Measurements from ENCODE around the gene FMNL2.

Gene FMNL2

DNA sequence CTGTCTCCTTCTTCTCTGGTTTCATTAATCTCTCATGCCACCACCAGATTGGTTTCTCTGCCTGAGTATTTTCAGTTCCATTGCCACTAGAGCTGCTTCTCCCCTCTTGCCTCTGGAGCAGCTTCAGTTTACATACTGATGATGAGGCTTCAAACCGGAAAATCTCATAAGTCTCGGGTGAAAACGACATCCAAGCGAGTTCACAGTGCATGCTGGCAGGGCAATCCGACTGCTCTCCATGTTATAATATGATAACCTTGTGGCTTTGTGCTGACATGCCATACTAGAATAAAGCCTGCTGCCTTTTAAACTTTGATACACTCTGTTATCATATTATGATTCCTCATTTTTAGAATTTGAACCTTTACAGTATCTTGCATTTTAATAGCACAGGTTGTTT lies 228.8 kb downstream of the FMNL2 start:
- peaks cover 0 to 6% of the 10 kb centered on the region in 2 experiments; a peak in 1 of 3 replicates for H3K36me3 ChIP-seq (ENCODE audit: control insufficient read depth in 2 of 2, insufficient read depth in 1 of 2, low read length in 2 of 2)
- CTCF ChIA-PET = interaction anchor here (0.5 to 1.2 kb wide), 2 partner anchors 16 to 117 kb away, joined by 3 read pairs; no protein-coding TSS in a partner anchor
- no peaks in the 10 kb centered on the region for H3K9me3 ChIP-seq (ENCODE audit: control insufficient read depth, insufficient read depth, low read depth, low read length)
- POLR2A ChIA-PET = no interaction called here
- 0 out of 2 replicates have a peak, but pooled peaks cover 5% of the 10 kb centered on the region for H3K4me1 ChIP-seq (ENCODE audit: control insufficient read depth, insufficient read depth, low read length)
- TF ChIP-seq ZNF530 (tag by site-specific recombination; IDR thresholded peaks at IDR 0.05; ENCODE audit: low read depth) = no peak
- TF ChIP-seq ZNF214 (tag by site-specific recombination; IDR thresholded peaks at IDR 0.05; ENCODE audit: borderline replicate concordance) = no peak
- TF ChIP-seq, protein P1, sequence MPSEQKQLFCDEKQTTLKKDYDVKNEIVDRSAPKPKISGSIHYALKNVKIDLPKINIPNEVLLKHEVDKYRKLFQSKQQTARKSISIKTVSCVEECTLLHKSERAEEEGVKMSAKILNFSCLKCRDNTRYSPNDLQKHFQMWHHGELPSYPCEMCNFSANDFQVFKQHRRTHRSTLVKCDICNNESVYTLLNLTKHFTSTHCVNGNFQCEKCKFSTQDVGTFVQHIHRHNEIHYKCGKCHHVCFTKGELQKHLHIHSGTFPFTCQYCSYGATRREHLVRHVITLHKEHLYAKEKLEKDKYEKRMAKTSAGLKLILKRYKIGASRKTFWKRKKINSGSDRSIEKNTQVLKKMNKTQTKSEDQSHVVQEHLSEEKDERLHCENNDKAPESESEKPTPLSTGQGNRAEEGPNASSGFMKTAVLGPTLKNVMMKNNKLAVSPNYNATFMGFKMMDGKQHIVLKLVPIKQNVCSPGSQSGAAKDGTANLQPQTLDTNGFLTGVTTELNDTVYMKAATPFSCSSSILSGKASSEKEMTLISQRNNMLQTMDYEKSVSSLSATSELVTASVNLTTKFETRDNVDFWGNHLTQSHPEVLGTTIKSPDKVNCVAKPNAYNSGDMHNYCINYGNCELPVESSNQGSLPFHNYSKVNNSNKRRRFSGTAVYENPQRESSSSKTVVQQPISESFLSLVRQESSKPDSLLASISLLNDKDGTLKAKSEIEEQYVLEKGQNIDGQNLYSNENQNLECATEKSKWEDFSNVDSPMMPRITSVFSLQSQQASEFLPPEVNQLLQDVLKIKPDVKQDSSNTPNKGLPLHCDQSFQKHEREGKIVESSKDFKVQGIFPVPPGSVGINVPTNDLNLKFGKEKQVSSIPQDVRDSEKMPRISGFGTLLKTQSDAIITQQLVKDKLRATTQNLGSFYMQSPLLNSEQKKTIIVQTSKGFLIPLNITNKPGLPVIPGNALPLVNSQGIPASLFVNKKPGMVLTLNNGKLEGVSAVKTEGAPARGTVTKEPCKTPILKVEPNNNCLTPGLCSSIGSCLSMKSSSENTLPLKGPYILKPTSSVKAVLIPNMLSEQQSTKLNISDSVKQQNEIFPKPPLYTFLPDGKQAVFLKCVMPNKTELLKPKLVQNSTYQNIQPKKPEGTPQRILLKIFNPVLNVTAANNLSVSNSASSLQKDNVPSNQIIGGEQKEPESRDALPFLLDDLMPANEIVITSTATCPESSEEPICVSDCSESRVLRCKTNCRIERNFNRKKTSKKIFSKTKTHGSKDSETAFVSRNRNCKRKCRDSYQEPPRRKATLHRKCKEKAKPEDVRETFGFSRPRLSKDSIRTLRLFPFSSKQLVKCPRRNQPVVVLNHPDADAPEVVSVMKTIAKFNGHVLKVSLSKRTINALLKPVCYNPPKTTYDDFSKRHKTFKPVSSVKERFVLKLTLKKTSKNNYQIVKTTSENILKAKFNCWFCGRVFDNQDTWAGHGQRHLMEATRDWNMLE (tag by site-specific recombination; conservative IDR thresholded peaks at IDR 0.05; ENCODE audit: low read depth) = no peak
- TF ChIP-seq ZNF629 (tag by site-specific recombination; IDR thresholded peaks at IDR 0.05) = no peak
- TF ChIP-seq ZNF558 (tag by site-specific recombination; IDR thresholded peaks at IDR 0.05) = no peak
- no peak for TF ChIP-seq ZNF174 (tag by site-specific recombination; IDR thresholded peaks at IDR 0.05)
- no peak for TF ChIP-seq ZNF692 (tag by site-specific recombination; IDR thresholded peaks at IDR 0.05)
- TF ChIP-seq GLI4 (tag by site-specific recombination; IDR thresholded peaks at IDR 0.05) = no peak
- no peak overlapping the region for H3K27ac ChIP-seq (ENCODE audit: extremely low read depth, low read depth, low read length)
- no peak overlapping the region for H3K4me3 ChIP-seq (ENCODE audit: low read depth, low read length)

DNA sequence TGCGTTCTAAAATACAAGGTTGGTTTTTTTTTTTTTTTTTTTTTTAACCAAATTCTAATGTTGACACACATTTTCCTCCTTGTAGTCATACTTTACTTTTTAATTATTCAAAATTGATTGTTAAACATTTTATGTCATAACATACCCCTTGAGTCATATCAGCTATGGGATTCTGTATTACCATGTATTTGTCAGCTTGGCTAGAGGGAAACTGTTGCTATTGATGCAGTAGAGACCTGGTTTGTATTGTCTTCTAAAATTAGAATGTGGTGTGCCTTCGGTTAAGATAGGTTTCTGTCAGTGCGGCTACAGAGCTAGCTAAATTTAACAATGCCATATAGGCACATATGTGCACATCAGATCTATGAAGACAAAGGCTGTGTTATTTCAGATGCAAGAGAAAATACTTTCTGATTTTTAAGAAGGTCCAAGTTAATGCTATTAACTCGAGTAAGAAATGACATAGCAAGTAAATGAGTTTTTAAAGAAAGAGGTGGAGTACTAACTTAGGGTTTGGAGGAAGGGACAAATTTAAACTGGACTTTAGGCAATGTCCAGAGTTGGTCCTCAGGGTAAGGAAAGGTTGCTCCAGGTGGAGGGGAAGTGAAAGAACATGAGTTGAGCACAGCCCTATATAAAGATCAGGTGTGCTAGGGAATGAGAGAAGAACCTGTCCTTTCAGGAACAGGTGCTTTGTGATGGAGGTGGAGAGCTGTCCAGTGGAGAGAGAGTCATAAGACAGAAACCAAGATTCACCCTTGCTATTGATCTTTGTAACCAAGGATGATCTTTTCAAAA lies 230.0 kb downstream of the FMNL2 start:
- no peak for TF ChIP-seq ZNF26 (tag by site-specific recombination; IDR thresholded peaks at IDR 0.05)
- no peak for TF ChIP-seq ZNF292 (tag by site-specific recombination; IDR thresholded peaks at IDR 0.05; ENCODE audit: borderline replicate concordance, low read depth)
- no peak for TF ChIP-seq ZNF529 (tag by site-specific recombination; IDR thresholded peaks at IDR 0.05; ENCODE audit: insufficient replicate concordance)
- TF ChIP-seq, protein P2, sequence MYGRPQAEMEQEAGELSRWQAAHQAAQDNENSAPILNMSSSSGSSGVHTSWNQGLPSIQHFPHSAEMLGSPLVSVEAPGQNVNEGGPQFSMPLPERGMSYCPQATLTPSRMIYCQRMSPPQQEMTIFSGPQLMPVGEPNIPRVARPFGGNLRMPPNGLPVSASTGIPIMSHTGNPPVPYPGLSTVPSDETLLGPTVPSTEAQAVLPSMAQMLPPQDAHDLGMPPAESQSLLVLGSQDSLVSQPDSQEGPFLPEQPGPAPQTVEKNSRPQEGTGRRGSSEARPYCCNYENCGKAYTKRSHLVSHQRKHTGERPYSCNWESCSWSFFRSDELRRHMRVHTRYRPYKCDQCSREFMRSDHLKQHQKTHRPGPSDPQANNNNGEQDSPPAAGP (tag by site-specific recombination; IDR thresholded peaks at IDR 0.05) = no peak
- no peak for TF ChIP-seq ZNF843 (tag by site-specific recombination; IDR thresholded peaks at IDR 0.05)
- TF ChIP-seq ZFP37 (tag by site-specific recombination; IDR thresholded peaks at IDR 0.05) = no peak
- Histone ChIP-seq H3K4me3 (ENCODE audit: low read depth, low read length) (no peak overlapping the region), H3K9me3 (ENCODE audit: control insufficient read depth, insufficient read depth, low read depth, low read length) (no peaks in the 10 kb centered on the region), H3K27ac (ENCODE audit: extremely low read depth, low read depth, low read length) (no peak overlapping the region), H3K36me3 (ENCODE audit: control insufficient read depth in 2 of 2, insufficient read depth in 1 of 2, low read length in 2 of 2) (peaks cover 0 to 6% of the 10 kb centered on the region in 2 experiments; a peak in 1 of 3 replicates), H3K4me1 (ENCODE audit: control insufficient read depth, insufficient read depth, low read length) (0 out of 2 replicates have a peak, but pooled peaks cover 5% of the 10 kb centered on the region)
- ChIA-PET POLR2A (no interaction called here), CTCF (no interaction called here)

Measured in HEK293 (cell line).